ENCODE measurements around the gene PARP1. TPM values are rescaled to one million over a fixed set of nuclear protein-coding genes. Genes with fewer than 3 reads are reported as not detected.
A peak's percentile ranks its signal among the peaks of the same experiment; 100 is the strongest.

The PARP1 gene
- polyA plus RNA-seq, 4 donors: 17.4 to 54.2 (median 35.2) TPM

DNA sequence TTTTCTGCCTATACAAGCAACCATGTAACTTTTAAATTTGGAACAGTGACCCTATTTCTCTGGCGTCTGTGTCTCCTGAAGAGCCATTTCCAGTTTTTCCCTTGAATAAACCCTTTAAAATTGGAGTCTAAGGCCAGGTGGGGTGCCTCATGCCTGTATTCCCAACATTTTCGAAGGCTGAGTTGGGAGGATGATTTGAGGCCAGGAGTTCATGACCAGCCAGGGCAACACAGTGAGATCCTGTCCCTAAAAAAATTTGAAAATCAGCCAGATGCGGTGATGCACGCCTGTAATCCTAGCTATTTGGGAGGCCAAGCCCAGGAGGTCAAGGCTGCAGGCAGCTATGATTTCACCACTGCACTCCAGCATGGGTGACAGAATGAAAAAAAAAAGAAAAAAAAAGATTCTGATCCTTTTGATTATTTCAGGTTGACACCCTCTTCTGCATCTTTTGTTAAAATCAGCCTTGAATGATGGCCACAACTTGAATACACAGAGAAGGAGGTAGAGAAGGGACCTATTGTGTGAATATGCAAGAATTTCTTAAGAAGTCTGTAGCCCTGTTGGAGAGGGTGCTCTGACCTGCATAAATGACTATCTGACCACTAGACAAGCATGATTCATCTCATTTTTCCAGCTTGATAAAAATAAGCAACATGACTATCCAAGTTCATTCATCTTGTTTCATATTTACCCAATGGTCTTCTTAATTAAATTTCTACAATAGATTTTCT is 40.2 kb upstream of the PARP1 start:
- DNase-seq (no peak), FAIRE-seq (no peak)
- H3K9me3 ChIP-seq (ENCODE audit: control insufficient read depth in 2 of 2, insufficient read depth in 1 of 2, low read depth in 1 of 2, low read length in 1 of 2): no peaks in the 10 kb centered on the region
- H3K4me3 ChIP-seq (ENCODE audit: low read depth in 1 of 3, low read length in 3 of 3): no peak overlapping the region
- no peaks in the 10 kb centered on the region for H3K4me1 ChIP-seq (ENCODE audit: control insufficient read depth in 3 of 3, insufficient read depth in 2 of 3, low read depth in 1 of 3, low read length in 2 of 3)
- no peaks in the 10 kb centered on the region for H3K36me3 ChIP-seq (ENCODE audit: control insufficient read depth in 3 of 3, insufficient read depth in 2 of 3, low read depth in 1 of 3, low read length in 3 of 3)
- WGBS, 3 donors: 73 to 79% (median 75%) methylated on average over 4 of the region's 4 CpGs
- H3K27ac ChIP-seq (ENCODE audit: low read depth in 1 of 3, low read length in 2 of 3): no peak overlapping the region
- H3K27me3 ChIP-seq (ENCODE audit: control insufficient read depth in 3 of 3, insufficient read depth in 3 of 3, low read length in 3 of 3): no peaks in the 10 kb centered on the region

DNA sequence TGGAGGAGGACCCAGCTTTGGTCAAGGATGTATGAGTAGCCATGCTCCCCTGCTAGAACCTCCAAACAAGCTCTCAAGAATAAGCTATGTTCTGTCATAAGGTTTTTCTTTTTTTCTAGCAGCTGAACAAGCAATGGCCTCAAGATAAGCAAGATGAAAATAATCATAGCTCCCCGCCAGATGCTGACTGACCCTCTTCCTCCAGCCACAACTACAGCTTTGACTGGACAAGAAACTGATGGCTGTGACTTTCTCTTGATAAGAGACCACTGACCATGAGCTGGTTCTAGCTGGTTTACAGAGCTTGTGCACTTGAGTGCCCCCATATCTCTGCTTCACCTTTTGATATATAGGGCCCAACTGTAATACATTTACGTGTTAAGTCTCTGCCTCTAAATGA is 38.2 kb upstream of the PARP1 start:
- no peaks in the 10 kb centered on the region for H3K36me3 ChIP-seq (ENCODE audit: control insufficient read depth in 3 of 3, insufficient read depth in 2 of 3, low read depth in 1 of 3, low read length in 3 of 3)
- no peak for DNase-seq
- 89 to 92% (median 90%) methylated on average over 2 of the region's 2 CpGs for WGBS, 3 donors
- FAIRE-seq: no peak
- no peak overlapping the region for H3K4me3 ChIP-seq (ENCODE audit: low read depth in 1 of 3, low read length in 3 of 3)
- H3K27me3 ChIP-seq (ENCODE audit: control insufficient read depth in 3 of 3, insufficient read depth in 3 of 3, low read length in 3 of 3): no peaks in the 10 kb centered on the region
- no peak overlapping the region for H3K27ac ChIP-seq (ENCODE audit: low read depth in 1 of 3, low read length in 2 of 3)
- H3K9me3 ChIP-seq (ENCODE audit: control insufficient read depth in 2 of 2, insufficient read depth in 1 of 2, low read depth in 1 of 2, low read length in 1 of 2): no peaks in the 10 kb centered on the region
- no peaks in the 10 kb centered on the region for H3K4me1 ChIP-seq (ENCODE audit: control insufficient read depth in 3 of 3, insufficient read depth in 2 of 3, low read depth in 1 of 3, low read length in 2 of 3)

DNA sequence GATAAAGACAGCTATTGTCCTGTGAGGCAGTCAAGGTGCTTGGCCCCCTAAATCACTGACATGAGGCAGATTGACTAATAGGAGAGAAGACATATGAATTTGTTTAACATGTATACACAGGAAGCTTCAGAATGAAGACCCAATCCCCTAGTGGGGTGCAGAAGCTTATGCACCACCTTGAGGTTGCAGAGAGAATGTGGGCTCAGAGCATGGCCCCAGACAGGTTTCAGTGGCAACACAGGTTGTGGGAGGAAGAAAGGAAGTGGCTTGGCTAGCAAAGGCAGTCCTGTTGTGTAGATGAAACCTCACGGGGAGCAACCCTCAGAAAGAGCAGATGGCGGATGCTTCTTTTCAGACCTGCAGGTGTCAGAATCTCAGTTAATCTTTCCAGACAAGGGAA is 37.0 kb upstream of the PARP1 start:
- Histone ChIP-seq H3K36me3 (ENCODE audit: control insufficient read depth in 3 of 3, insufficient read depth in 2 of 3, low read depth in 1 of 3, low read length in 3 of 3) (no peaks in the 10 kb centered on the region), H3K9me3 (ENCODE audit: control insufficient read depth in 2 of 2, insufficient read depth in 1 of 2, low read depth in 1 of 2, low read length in 1 of 2) (no peaks in the 10 kb centered on the region), H3K27ac (ENCODE audit: low read depth in 1 of 3, low read length in 2 of 3) (no peak overlapping the region), H3K27me3 (ENCODE audit: control insufficient read depth in 3 of 3, insufficient read depth in 3 of 3, low read length in 3 of 3) (no peaks in the 10 kb centered on the region), H3K4me3 (ENCODE audit: low read depth in 1 of 3, low read length in 3 of 3) (no peak overlapping the region), H3K4me1 (ENCODE audit: control insufficient read depth in 3 of 3, insufficient read depth in 2 of 3, low read depth in 1 of 3, low read length in 2 of 3) (no peaks in the 10 kb centered on the region)
- FAIRE-seq (no peak), DNase-seq (peak in 1 of 2 donors; percentile 58)
- 59 to 77% (median 70%) methylated on average over 2 of the region's 2 CpGs for WGBS, 3 donors

DNA sequence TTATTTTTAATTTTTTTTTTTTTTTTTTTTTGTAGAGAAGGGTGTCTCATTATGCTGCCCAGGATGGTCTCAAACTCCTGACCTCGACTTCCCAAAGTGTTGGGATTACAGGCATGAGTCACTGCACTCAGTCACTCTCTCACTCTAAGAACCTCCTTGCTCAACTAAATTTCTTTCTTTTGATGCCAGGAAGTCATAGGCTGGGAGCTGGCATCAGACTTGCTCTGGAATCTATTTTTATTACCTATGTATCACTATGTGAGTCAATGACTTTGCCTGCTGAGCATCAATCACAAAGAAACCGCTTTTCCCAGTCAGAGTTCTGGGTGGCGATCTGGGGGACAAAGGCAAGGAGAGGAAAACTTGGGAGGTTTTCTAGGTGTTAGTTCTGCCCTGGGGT is 35.5 kb upstream of the PARP1 start:
- Histone ChIP-seq H3K27ac (ENCODE audit: low read depth in 1 of 3, low read length in 2 of 3) (no peak overlapping the region), H3K36me3 (ENCODE audit: control insufficient read depth in 3 of 3, insufficient read depth in 2 of 3, low read depth in 1 of 3, low read length in 3 of 3) (no peaks in the 10 kb centered on the region), H3K4me1 (ENCODE audit: control insufficient read depth in 3 of 3, insufficient read depth in 2 of 3, low read depth in 1 of 3, low read length in 2 of 3) (no peaks in the 10 kb centered on the region), H3K4me3 (ENCODE audit: low read depth in 1 of 3, low read length in 3 of 3) (no peak overlapping the region), H3K9me3 (ENCODE audit: control insufficient read depth in 2 of 2, insufficient read depth in 1 of 2, low read depth in 1 of 2, low read length in 1 of 2) (no peaks in the 10 kb centered on the region), H3K27me3 (ENCODE audit: control insufficient read depth in 3 of 3, insufficient read depth in 3 of 3, low read length in 3 of 3) (no peaks in the 10 kb centered on the region)
- no peak for FAIRE-seq
- DNase-seq: no peak
- WGBS, 3 donors: 62 to 77% (median 76%) methylated on average over 3 of the region's 3 CpGs

DNA sequence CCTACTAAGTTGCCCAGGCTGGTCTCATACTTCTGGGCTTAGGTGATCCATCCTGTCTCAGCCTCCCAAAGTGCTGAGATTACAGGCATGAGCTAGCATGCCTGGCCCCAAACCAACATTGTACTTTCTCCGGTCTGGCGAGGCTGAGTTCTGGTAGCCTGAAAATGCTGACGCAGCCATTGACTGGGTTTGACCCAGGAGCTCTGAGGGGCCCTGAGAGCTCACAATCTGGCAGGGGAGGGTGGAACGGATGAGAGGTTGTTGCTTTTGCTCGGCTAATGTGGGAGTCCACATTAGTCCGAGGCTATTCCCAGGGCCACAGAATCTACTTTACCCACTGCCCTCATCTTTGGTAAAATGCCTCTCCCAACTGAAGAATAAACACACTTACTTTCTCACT is 35.1 kb upstream of the PARP1 start:
- no peaks in the 10 kb centered on the region for H3K4me1 ChIP-seq (ENCODE audit: control insufficient read depth in 3 of 3, insufficient read depth in 2 of 3, low read depth in 1 of 3, low read length in 2 of 3)
- H3K27me3 ChIP-seq (ENCODE audit: control insufficient read depth in 3 of 3, insufficient read depth in 3 of 3, low read length in 3 of 3): no peaks in the 10 kb centered on the region
- no peak overlapping the region for H3K27ac ChIP-seq (ENCODE audit: low read depth in 1 of 3, low read length in 2 of 3)
- H3K9me3 ChIP-seq (ENCODE audit: control insufficient read depth in 2 of 2, insufficient read depth in 1 of 2, low read depth in 1 of 2, low read length in 1 of 2): no peaks in the 10 kb centered on the region
- WGBS, 3 donors: 82 to 93% (median 88%) methylated on average over 6 of the region's 6 CpGs
- H3K36me3 ChIP-seq (ENCODE audit: control insufficient read depth in 3 of 3, insufficient read depth in 2 of 3, low read depth in 1 of 3, low read length in 3 of 3): no peaks in the 10 kb centered on the region
- no peak overlapping the region for H3K4me3 ChIP-seq (ENCODE audit: low read depth in 1 of 3, low read length in 3 of 3)
- FAIRE-seq: no peak
- no peak for DNase-seq

DNA sequence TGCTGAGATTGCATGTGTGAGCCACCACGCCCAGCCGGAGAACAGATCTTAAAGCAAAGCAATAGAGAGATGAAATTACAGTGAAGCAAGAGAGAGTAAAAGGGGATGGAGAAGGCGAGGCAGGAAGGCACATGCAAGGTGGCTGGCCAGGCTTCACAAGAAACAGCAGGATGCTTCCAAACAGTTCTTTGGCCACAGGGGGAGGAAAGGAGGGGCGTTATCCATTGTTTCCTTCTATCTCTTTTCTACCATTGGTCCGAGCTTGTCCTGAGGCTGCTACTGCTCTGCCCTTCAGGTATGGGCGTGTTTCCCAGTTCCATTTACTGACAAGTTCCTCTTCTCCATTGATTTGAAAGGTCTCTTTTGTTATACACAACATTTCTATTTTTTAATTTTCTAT is 33.7 kb upstream of the PARP1 start:
- Histone ChIP-seq H3K4me3 (ENCODE audit: low read depth in 1 of 3, low read length in 3 of 3) (no peak overlapping the region), H3K27ac (ENCODE audit: low read depth in 1 of 3, low read length in 2 of 3) (no peak overlapping the region), H3K9me3 (ENCODE audit: control insufficient read depth in 2 of 2, insufficient read depth in 1 of 2, low read depth in 1 of 2, low read length in 1 of 2) (no peaks in the 10 kb centered on the region), H3K4me1 (ENCODE audit: control insufficient read depth in 3 of 3, insufficient read depth in 2 of 3, low read depth in 1 of 3, low read length in 2 of 3) (no peaks in the 10 kb centered on the region), H3K36me3 (ENCODE audit: control insufficient read depth in 3 of 3, insufficient read depth in 2 of 3, low read depth in 1 of 3, low read length in 3 of 3) (no peaks in the 10 kb centered on the region), H3K27me3 (ENCODE audit: control insufficient read depth in 3 of 3, insufficient read depth in 3 of 3, low read length in 3 of 3) (peaks cover 0 to 6% (median 0%) of the 10 kb centered on the region in 3 donors)
- FAIRE-seq (no peak), DNase-seq (no peak)
- 86 to 95% (median 92%) methylated on average over 6 of the region's 6 CpGs for WGBS, 3 donors

DNA sequence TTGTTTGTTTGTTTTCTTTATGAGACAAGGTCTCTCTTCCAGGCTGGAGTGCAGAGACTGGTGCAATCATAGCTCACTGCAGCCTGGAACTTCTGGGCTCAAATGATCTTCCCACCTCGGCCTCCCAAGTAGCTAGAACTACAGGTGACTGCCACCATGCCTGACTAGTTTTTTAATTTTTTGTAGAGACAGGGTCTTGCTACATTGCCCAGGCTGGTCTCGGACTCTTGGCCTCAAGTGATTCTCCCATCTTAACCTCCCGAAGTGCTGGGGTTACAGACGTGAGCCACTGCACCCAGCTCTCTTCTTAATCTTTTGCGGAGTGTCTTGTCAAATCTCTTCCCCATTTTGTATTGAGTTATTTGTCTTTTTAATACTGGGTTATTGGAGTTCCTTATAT is 32.6 kb upstream of the PARP1 start:
- no peak overlapping the region for H3K27ac ChIP-seq (ENCODE audit: low read depth in 1 of 3, low read length in 2 of 3)
- FAIRE-seq (no peak), DNase-seq (no peak)
- no peak overlapping the region for H3K4me3 ChIP-seq (ENCODE audit: low read depth in 1 of 3, low read length in 3 of 3)
- 82 to 87% (median 84%) methylated on average over 5 of the region's 5 CpGs for WGBS, 3 donors
- H3K36me3 ChIP-seq (ENCODE audit: control insufficient read depth in 3 of 3, insufficient read depth in 2 of 3, low read depth in 1 of 3, low read length in 3 of 3): no peaks in the 10 kb centered on the region
- H3K9me3 ChIP-seq (ENCODE audit: control insufficient read depth in 2 of 2, insufficient read depth in 1 of 2, low read depth in 1 of 2, low read length in 1 of 2): no peaks in the 10 kb centered on the region
- no peaks in the 10 kb centered on the region for H3K4me1 ChIP-seq (ENCODE audit: control insufficient read depth in 3 of 3, insufficient read depth in 2 of 3, low read depth in 1 of 3, low read length in 2 of 3)
- H3K27me3 ChIP-seq (ENCODE audit: control insufficient read depth in 3 of 3, insufficient read depth in 3 of 3, low read length in 3 of 3): peaks cover 0 to 7% (median 0%) of the 10 kb centered on the region in 3 donors

DNA sequence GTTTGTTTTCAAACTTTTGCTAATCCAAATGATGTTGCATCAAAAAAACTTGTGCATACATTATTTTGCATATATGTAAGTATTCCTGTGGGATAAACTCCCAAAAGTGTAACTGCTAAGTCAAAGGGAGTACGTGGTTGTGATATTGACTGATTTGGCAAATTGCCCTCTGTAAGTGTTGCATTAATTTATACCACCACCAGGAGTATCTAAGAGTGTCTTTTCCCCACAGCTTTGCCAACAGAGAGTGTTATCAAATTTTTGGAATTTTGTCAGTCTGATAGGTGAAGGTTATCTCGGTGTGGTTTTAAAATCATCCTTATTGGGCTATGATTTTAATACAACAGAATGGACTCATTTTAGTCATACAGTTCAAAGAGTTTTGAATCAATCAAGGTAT is 30.1 kb upstream of the PARP1 start:
- Histone ChIP-seq H3K27ac (ENCODE audit: low read depth in 1 of 3, low read length in 2 of 3) (no peak overlapping the region), H3K4me1 (ENCODE audit: control insufficient read depth in 3 of 3, insufficient read depth in 2 of 3, low read depth in 1 of 3, low read length in 2 of 3) (no peaks in the 10 kb centered on the region), H3K36me3 (ENCODE audit: control insufficient read depth in 3 of 3, insufficient read depth in 2 of 3, low read depth in 1 of 3, low read length in 3 of 3) (no peaks in the 10 kb centered on the region), H3K27me3 (ENCODE audit: control insufficient read depth in 3 of 3, insufficient read depth in 3 of 3, low read length in 3 of 3) (peaks cover 0 to 7% (median 0%) of the 10 kb centered on the region in 3 donors), H3K4me3 (ENCODE audit: low read depth in 1 of 3, low read length in 3 of 3) (no peak overlapping the region), H3K9me3 (ENCODE audit: control insufficient read depth in 2 of 2, insufficient read depth in 1 of 2, low read depth in 1 of 2, low read length in 1 of 2) (no peaks in the 10 kb centered on the region)
- peak in 1 of 2 donors; percentile 18 for DNase-seq
- WGBS, 3 donors: 49 to 72% (median 50%) methylated on average over 2 of the region's 2 CpGs
- FAIRE-seq: no peak

Data from small intestine (tissue), 7 donors.